AG04449 (cell line): Measurements from ENCODE around the gene APOL6.

ENCODE experiments used
- CTCF ChIA-PET: fragments of 350-600 bp; formaldehyde crosslinking; extraction: SDS; loops from one replicate; lab custom pipeline; 2021; ENCODE audit warnings: antibody characterized with exemption; lab: Yijun Ruan, JAX
- POLR2A ChIA-PET: fragments of 400-600, 350-600 bp; formaldehyde crosslinking; extraction: SDS; loops from one replicate; lab custom pipeline; 2020; ENCODE audit warnings: antibody characterized with exemption, inconsistent platforms; lab: Yijun Ruan, JAX
- DNase-seq: peaks from one replicate; pipeline ENCODE4 v3.0.0-alpha.2; 2010; ENCODE audit warnings: low read depth, low spot score
- H3K4me3 ChIP-seq: 2 replicates; pipeline ENCODE4 v1.5.1; 2011; ENCODE audit warnings: low read depth, mild to moderate bottlenecking, control low read depth, low read length
- CTCF ChIP-seq: IDR thresholded peaks from one replicate; pipeline ENCODE4 v1.5.1; 2011; ENCODE audit warnings: mild to moderate bottlenecking, moderate library complexity, low read length, control low read depth, inconsistent platforms; ENCODE audit not compliant: insufficient read depth; ENCODE audit errors: missing control alignments

The APOL6 gene

GRCh38 chr22:35681454-35682052 is 33.3 kb downstream of the APOL6 start:
- POLR2A ChIA-PET: no interaction called here
- CTCF ChIA-PET: interaction anchor here (1.2 kb wide), 1 partner anchor 55 kb away, joined by 3 read pairs; no protein-coding TSS in a partner anchor
- no peak for DNase-seq
- TF ChIP-seq CTCF: no peak
- no peak overlapping the region for H3K4me3 ChIP-seq

DNA sequence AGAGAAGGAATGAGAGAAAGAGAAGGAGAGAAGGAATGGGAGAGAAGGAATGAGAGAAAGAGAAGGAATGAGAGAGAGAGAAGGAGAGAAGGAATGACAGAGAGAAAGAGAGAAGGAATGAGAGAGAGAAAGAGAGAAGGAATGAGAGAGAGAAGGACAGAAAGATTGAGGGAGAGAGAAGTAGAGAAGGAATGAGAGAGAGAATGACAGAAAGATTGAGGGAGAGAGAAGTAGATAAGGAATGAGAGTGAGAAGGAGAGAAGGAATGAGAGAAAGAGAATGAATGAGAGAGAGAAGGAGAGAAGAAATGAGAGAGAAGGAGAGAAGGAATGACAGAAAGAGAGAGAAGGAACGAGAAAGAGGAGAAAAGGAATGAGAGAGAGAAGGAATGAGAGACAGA is 35.3 kb downstream of the APOL6 start:
- no peak for DNase-seq
- ChIA-PET POLR2A (no interaction called here), CTCF (interaction anchor here (1.1 to 1.4 kb wide), 3 partner anchors 22 to 382 kb away, joined by 4 to 6 read pairs (median 4); no protein-coding TSS in a partner anchor)
- no peak for TF ChIP-seq CTCF
- no peak overlapping the region for H3K4me3 ChIP-seq

DNA sequence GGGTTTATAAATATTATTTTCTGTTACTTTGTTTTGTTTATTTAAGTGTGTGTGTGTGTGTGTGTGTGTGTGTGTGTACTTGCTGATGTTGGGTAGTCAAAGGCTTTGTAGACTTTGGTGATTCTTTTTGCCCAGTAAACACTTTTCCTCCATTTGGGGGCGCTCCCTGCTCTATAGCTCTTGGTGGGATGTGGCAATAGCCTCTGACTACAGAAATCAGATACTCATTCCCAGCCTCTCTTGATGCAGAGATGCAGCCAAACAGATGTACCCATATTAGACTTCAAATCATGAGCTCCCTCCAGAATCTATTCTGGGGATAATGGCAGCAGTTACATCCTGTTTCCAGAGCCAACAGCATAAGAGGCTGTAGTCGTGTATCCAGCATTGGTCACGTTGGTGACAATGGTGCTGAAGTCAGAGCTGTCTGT is 36.0 kb downstream of the APOL6 start:
- DNase-seq: no peak
- POLR2A ChIA-PET: no interaction called here
- no peak overlapping the region for H3K4me3 ChIP-seq
- CTCF ChIA-PET: interaction anchor here (0.7 to 1.4 kb wide), 9 partner anchors 11 to 382 kb away, joined by 3 to 6 read pairs (median 4); no protein-coding TSS in a partner anchor
- TF ChIP-seq CTCF: no peak

DNA sequence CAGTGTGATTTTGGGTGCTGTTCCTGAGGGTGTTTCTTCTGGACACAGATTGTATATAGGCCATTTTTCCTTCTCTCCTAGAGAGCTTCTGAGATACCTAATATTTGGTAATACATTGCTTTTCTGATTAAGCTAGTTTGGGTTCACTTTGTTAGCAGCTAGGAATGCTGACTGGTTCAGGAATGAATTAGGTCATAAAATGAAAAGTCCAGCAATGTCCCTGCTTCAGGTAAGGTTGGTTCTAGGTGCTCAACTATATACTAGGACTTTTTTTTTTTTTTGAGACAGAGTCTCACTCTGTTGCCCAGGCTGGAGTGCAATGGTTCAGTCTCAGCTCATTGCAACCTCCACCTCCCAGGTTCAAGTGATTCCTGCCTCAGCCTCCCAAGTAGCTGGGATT is 36.5 kb downstream of the APOL6 start:
- ChIA-PET CTCF (interaction anchor here (0.7 to 1.4 kb wide), 9 partner anchors 12 to 381 kb away, joined by 3 to 6 read pairs (median 4); no protein-coding TSS in a partner anchor), POLR2A (interaction anchor here (0.5 kb wide), 1 partner anchor 69 kb away, joined by 3 read pairs; no protein-coding TSS in a partner anchor)
- TF ChIP-seq CTCF: no peak
- H3K4me3 ChIP-seq: no peak overlapping the region
- no peak for DNase-seq

GRCh38 chr22:35685731-35686130 is 37.5 kb downstream of the APOL6 start:
- POLR2A ChIA-PET: no interaction called here

More at GRCh38 chr22:35685731-35686130, 37.5 kb downstream of the APOL6 start:
- TF ChIP-seq CTCF: no peak
- CTCF ChIA-PET: interaction anchor here (1.0 to 1.5 kb wide), 2 partner anchors 53 to 59 kb away, joined by 3 to 4 read pairs; no protein-coding TSS in a partner anchor
- no peak for DNase-seq
- H3K4me3 ChIP-seq: no peak overlapping the region
